ENCODE data around the gene SGF29. TPM values are rescaled to one million over a fixed set of nuclear protein-coding genes. Genes with fewer than 3 reads are reported as not detected.
A peak's percentile ranks its signal among the peaks of the same experiment; 100 is the strongest.

SGF29 gene
- total RNA-seq, 4 donors from 2014 or later = 35.1 to 50.4 (median 41.9) TPM

- ATAC-seq = no peak
- Histone ChIP-seq H3K27me3 (no peaks in the 10 kb centered on the region), H3K27ac (peak overlapping the region; percentile 98 to 99 (median 99)), H3K36me3 (peaks cover 0 to 10% of the 10 kb centered on the region in 2 donors), H3K4me3 (no peak overlapping the region), H3K4me1 (peaks cover 22 to 50% of the 10 kb centered on the region in 2 donors), H3K9me3 (no peaks in the 10 kb centered on the region)
- intact Hi-C loops (cut with DNase I; ENCODE audit: low total_unique reads) = loop anchor here (10.0 kb wide), 3 partner anchors 342 to 1328 kb away; partner anchors contain the start of genes ATP2A1 and KDM8
- in situ Hi-C loops (cut with MboI; ENCODE audit: low sequenced_read_pairs in 4 of 4) = loop anchor here in 1 of 4 donors (25.0 kb wide), 1 partner anchor 304 kb away; the partner anchor contains the start of gene TUFM
- no peak for DNase-seq
- TF ChIP-seq CTCF (IDR thresholded peaks at IDR 0.05 in 4 of 5, conservative IDR thresholded peaks at IDR 0.05 in 1 of 5) (no peak), POLR2A (IDR thresholded peaks at IDR 0.05) (no peak)
Observed at GRCh38 chr16:28532940-28533647, 20.6 kb upstream of the SGF29 start.

GRCh38 chr16:28534542-28535373 is 19.0 kb upstream of the SGF29 start:
- DNase-seq (peak; percentile 86 to 94), ATAC-seq (peak; percentile 65 to 73)
- Histone ChIP-seq H3K4me1 (peaks cover 29 to 56% of the 10 kb centered on the region in 2 donors), H3K4me3 (peak overlapping the region in 1 of 4 donors; percentile 7), H3K36me3 (peaks cover 0 to 10% of the 10 kb centered on the region in 2 donors), H3K9me3 (no peaks in the 10 kb centered on the region), H3K27me3 (no peaks in the 10 kb centered on the region), H3K27ac (peak overlapping the region; percentile 98 to 99 (median 99))
- intact Hi-C loops (cut with DNase I; ENCODE audit: low total_unique reads) = loop anchor here (5.0 to 10.0 kb wide), 4 partner anchors 340 to 1330 kb away; partner anchors contain the start of genes ATP2A1, KDM8 and MAZ
- in situ Hi-C loops (cut with MboI; ENCODE audit: low sequenced_read_pairs in 4 of 4) = loop anchor here in 1 of 4 donors (25.0 kb wide), 1 partner anchor 303 kb away; the partner anchor contains the start of gene TUFM
- no peak for TF ChIP-seq CTCF (IDR thresholded peaks at IDR 0.05 in 4 of 5, conservative IDR thresholded peaks at IDR 0.05 in 1 of 5)
- TF ChIP-seq POLR2A (IDR thresholded peaks at IDR 0.05) = peak; percentile 43

- peaks cover 30 to 51% of the 10 kb centered on the region in 2 donors for H3K4me1 ChIP-seq
Observed at GRCh38 chr16:28537076-28537475, 16.6 kb upstream of the SGF29 start.

More at GRCh38 chr16:28537076-28537475, 16.6 kb upstream of the SGF29 start:
- H3K36me3 ChIP-seq = peaks cover 0 to 10% of the 10 kb centered on the region in 2 donors
- intact Hi-C loops (cut with DNase I; ENCODE audit: low total_unique reads) = loop anchor here (5.0 to 10.0 kb wide), 4 partner anchors 338 to 1332 kb away; partner anchors contain the start of genes ATP2A1, KDM8 and MAZ
- no peaks in the 10 kb centered on the region for H3K27me3 ChIP-seq
- in situ Hi-C loops (cut with MboI; ENCODE audit: low sequenced_read_pairs in 4 of 4) = loop anchor here in 1 of 4 donors (25.0 kb wide), 1 partner anchor 300 kb away; the partner anchor contains the start of gene TUFM
- no peaks in the 10 kb centered on the region for H3K9me3 ChIP-seq
- no peak for ATAC-seq
- H3K4me3 ChIP-seq = peak overlapping the region; percentile 66 to 79 (median 68)
- no peak for TF ChIP-seq POLR2A (IDR thresholded peaks at IDR 0.05)
- TF ChIP-seq CTCF (IDR thresholded peaks at IDR 0.05 in 4 of 5, conservative IDR thresholded peaks at IDR 0.05 in 1 of 5) = no peak
- no peak for DNase-seq
- H3K27ac ChIP-seq = peak overlapping the region; percentile 98 to 99 (median 99)

All from gastrocnemius medialis (tissue), 4 donors.